OCI-LY7 (cell line): ENCODE data around the gene THSD7A. TPM values are rescaled to one million over a fixed set of nuclear protein-coding genes. Genes with fewer than 3 reads are reported as not detected.

Experiments used
- BruUV-seq: library from RNA; stranded (reverse); fragments of 400-500 nt; replicated peaks from 2 replicates; lab custom pipeline; 2021; lab: Mats Ljungman, UMichigan
- CTCF ChIA-PET: fragments of 300-600 bp; sonication (Branson Sonifier 250); formaldehyde crosslinking; loops from one replicate; lab custom pipeline; 2022; ENCODE audit warnings: antibody characterized with exemption; ENCODE audit not compliant: unreplicated experiment; lab: Charles Lee
- POLR2A ChIA-PET: fragments of 300-600 bp; sonication (Branson Sonifier 250); formaldehyde crosslinking; loops from one replicate; lab custom pipeline; 2022; ENCODE audit warnings: antibody characterized with exemption; lab: Charles Lee
- DNase-seq: peaks from one replicate; pipeline ENCODE4 v3.0.0-alpha.2; 2015; ENCODE audit warnings: low spot score
- H2AFZ ChIP-seq: fragments of 200-600 bp; sonication (generic), shearing (Covaris generic); 2 replicates; pipeline ENCODE4 v1.6.1; 2014; ENCODE audit warnings: mild to moderate bottlenecking, antibody characterized with exemption, low read length, moderate library complexity
- H3K27ac ChIP-seq: fragments of 200-600 bp; sonication (generic); 2 replicates; pipeline ENCODE4 v1.5.1; 2014; ENCODE audit warnings: mixed run types, low read depth, mild to moderate bottlenecking, moderate library complexity, low read length, inconsistent platforms; ENCODE audit not compliant: poor library complexity, severe bottlenecking
- H3K36me3 ChIP-seq: fragments of 200-600 bp; sonication (generic); 2 replicates; pipeline ENCODE4 v1.6.1; 2014; ENCODE audit warnings: mild to moderate bottlenecking, antibody characterized with exemption, low read length, moderate library complexity, mixed read lengths; ENCODE audit not compliant: insufficient read depth
- H3K4me1 ChIP-seq: fragments of 200-600 bp; sonication (generic); 2 replicates; pipeline ENCODE4 v1.5.1; 2014; ENCODE audit warnings: mild to moderate bottlenecking, low read length; ENCODE audit not compliant: insufficient read depth, poor library complexity, severe bottlenecking
- H3K4me2 ChIP-seq: fragments of 200-600 bp; sonication (generic); 2 replicates; pipeline ENCODE4 v1.6.1; 2014; ENCODE audit warnings: mild to moderate bottlenecking, low read length
- H3K4me3 ChIP-seq: fragments of 200-600 bp; sonication (generic); 2 replicates; pipeline ENCODE4 v1.5.1; 2014; ENCODE audit warnings: mild to moderate bottlenecking, low read depth, low read length; ENCODE audit not compliant: poor library complexity, severe bottlenecking
- H3K79me2 ChIP-seq: fragments of 200-600 bp; sonication (generic); 2 replicates; pipeline ENCODE4 v1.6.1; 2016; ENCODE audit warnings: low read depth, mild to moderate bottlenecking, low read length, moderate library complexity, mixed read lengths; ENCODE audit not compliant: insufficient read depth
- H3K9me2 ChIP-seq: fragments of 200-600 bp; sonication (generic); 2 replicates; pipeline ENCODE4 v1.6.1; 2016; ENCODE audit warnings: mild to moderate bottlenecking, low read length, mixed read lengths; ENCODE audit not compliant: insufficient read depth
- H3K9me3 ChIP-seq: fragments of 200-600 bp; sonication (generic); 2 replicates; pipeline ENCODE4 v1.6.1; 2014; ENCODE audit warnings: mild to moderate bottlenecking, mixed run types, low read length, mixed read lengths
- H4K20me1 ChIP-seq: fragments of 200-600 bp; sonication (generic); 2 replicates; pipeline ENCODE4 v1.6.1; 2014; ENCODE audit warnings: mild to moderate bottlenecking, antibody characterized with exemption, low read length, moderate library complexity, mixed read lengths; ENCODE audit not compliant: insufficient read depth
- CTCF ChIP-seq: fragments of 200-600 bp; sonication (generic); conservative IDR thresholded peaks from 2 replicates; pipeline ENCODE4 v1.5.1; 2014; ENCODE audit warnings: mild to moderate bottlenecking, antibody characterized with exemption, low read length, moderate library complexity, mixed read lengths
- EZH2phosphoT487 ChIP-seq: fragments of 200-600 bp; sonication (generic); IDR thresholded peaks from 2 replicates; pipeline ENCODE4 v1.6.1; 2018; ENCODE audit warnings: low read depth, borderline replicate concordance, mild to moderate bottlenecking, mixed run types, antibody characterized with exemption, low read length, moderate library complexity, mixed read lengths
- intact Hi-C: fragments of 100-400 bp; cut with micrococcal nuclease; formaldehyde crosslinking; loops from one replicate; pipeline ENCODE4 v1.10.0; 2022; ENCODE audit not compliant: unreplicated experiment
- total RNA-seq, 2 experiments: library from RNA; depleted of rRNA in 1 of 2; stranded (reverse); fragments of >200 nt in 1 of 2; shearing (Covaris generic) in 1 of 2; gene quantifications; 2 replicates each; pipeline ENCODE4 v1.2.3, GENCODE V29; 2014 to 2022

The THSD7A gene
- total RNA-seq, 2 experiments from 2014 or later = 0.13 TPM; not detected in 1

GRCh38 chr7:11373546-11374142 is 458.4 kb downstream of the THSD7A start:
- Histone ChIP-seq H3K79me2 (no peaks in the 10 kb centered on the region), H3K9me3 (no peaks in the 10 kb centered on the region), H2AFZ (no peak overlapping the region), H4K20me1 (no peaks in the 10 kb centered on the region), H3K27ac (no peak overlapping the region), H3K4me3 (no peak overlapping the region), H3K36me3 (no peaks in the 10 kb centered on the region), H3K4me2 (no peak overlapping the region), H3K9me2 (no peaks in the 10 kb centered on the region), H3K4me1 (no peaks in the 10 kb centered on the region)
- peak; percentile 16 for DNase-seq
- TF ChIP-seq EZH2phosphoT487 (no peak), CTCF (peak; percentile 76)
- no TSS peak for BruUV-seq
- intact Hi-C loops = no loop called here
- POLR2A ChIA-PET = interaction anchor here (0.6 kb wide), 1 partner anchor 13 kb away, joined by 3 read pairs; no protein-coding TSS in a partner anchor
- CTCF ChIA-PET = no interaction called here

GRCh38 chr7:11369696-11370095 is 462.3 kb downstream of the THSD7A start:
- Histone ChIP-seq H4K20me1 (no peaks in the 10 kb centered on the region), H3K9me2 (no peaks in the 10 kb centered on the region), H2AFZ (peak overlapping the region; percentile 30; the same call in 1 of the 2 replicates), H3K9me3 (no peaks in the 10 kb centered on the region), H3K27ac (no peak overlapping the region), H3K4me3 (no peak overlapping the region), H3K4me1 (no peaks in the 10 kb centered on the region), H3K36me3 (no peaks in the 10 kb centered on the region), H3K4me2 (no peak overlapping the region), H3K79me2 (no peaks in the 10 kb centered on the region)
- POLR2A ChIA-PET = interaction anchor here (0.6 to 1.0 kb wide), 4 partner anchors 8 to 515 kb away, joined by 3 read pairs; no protein-coding TSS in a partner anchor
- TF ChIP-seq CTCF = no peak
- TF ChIP-seq EZH2phosphoT487 = no peak
- BruUV-seq = no TSS peak
- intact Hi-C loops = no loop called here
- CTCF ChIA-PET = no interaction called here
- no peak for DNase-seq

GRCh38 chr7:11366118-11366517 is 465.9 kb downstream of the THSD7A start:
- Histone ChIP-seq H3K79me2 (no peaks in the 10 kb centered on the region), H3K4me1 (no peaks in the 10 kb centered on the region), H4K20me1 (no peaks in the 10 kb centered on the region), H2AFZ (no peak overlapping the region), H3K27ac (no peak overlapping the region), H3K4me2 (no peak overlapping the region), H3K9me3 (no peaks in the 10 kb centered on the region), H3K9me2 (no peaks in the 10 kb centered on the region), H3K36me3 (no peaks in the 10 kb centered on the region), H3K4me3 (no peak overlapping the region)
- TF ChIP-seq EZH2phosphoT487 = no peak
- no peak for TF ChIP-seq CTCF
- intact Hi-C loops = no loop called here
- POLR2A ChIA-PET = no interaction called here
- CTCF ChIA-PET = no interaction called here
- BruUV-seq = no TSS peak
- no peak for DNase-seq
